Inferior parietal cortex (tissue), 1 donor: ENCODE results near the gene GFRA4.
A peak's percentile ranks its signal among the peaks of the same experiment; 100 is the strongest.
"Not testable (repeated sequence)": the region's sequence is repeated elsewhere in the genome, so short reads cannot be mapped to it uniquely, and the experiment has no call there.

Experiments
- DNase-seq: peaks from one replicate; pipeline ENCODE4 v3.0.0-alpha.2; 2016; ENCODE audit errors: extremely low spot score

The GFRA4 gene

GRCh38 chr20:3615171-3615840, 47.9 kb downstream of the GFRA4 start:
- DNase-seq: not testable (repeated sequence)

- no peak for DNase-seq
Observed at GRCh38 chr20:3614466-3614865, 48.7 kb downstream of the GFRA4 start.

GRCh38 chr20:3613821-3614440, 49.3 kb downstream of the GFRA4 start:
- peak; percentile 28 for DNase-seq

GRCh38 chr20:3612795-3613572, 50.2 kb downstream of the GFRA4 start:
- DNase-seq: no peak

- DNase-seq: no peak
Observed at GRCh38 chr20:3611901-3612300, 51.3 kb downstream of the GFRA4 start.
